ENCODE data around the gene KLHL29. TPM values are rescaled to one million over a fixed set of nuclear protein-coding genes. Genes with fewer than 3 reads are reported as not detected.

The KLHL29 gene
- total RNA-seq, 4 donors from 2014 or later, result 4.8 to 17.0 (median 10.5) TPM

- no peak overlapping the region for H3K4me3 ChIP-seq
- DNase-seq, result no peak
- no peak overlapping the region for H3K27ac ChIP-seq
- no peaks in the 10 kb centered on the region for H3K36me3 ChIP-seq
- TF ChIP-seq POLR2A (IDR thresholded peaks at IDR 0.05) (no peak), CTCF (IDR thresholded peaks at IDR 0.05) (no peak)
- no peaks in the 10 kb centered on the region for H3K4me1 ChIP-seq
- no peaks in the 10 kb centered on the region for H3K27me3 ChIP-seq
- intact Hi-C loops (cut with DNase I; ENCODE audit: low total_unique reads), result no loop called here
- no peaks in the 10 kb centered on the region for H3K9me3 ChIP-seq
Observed at GRCh38 chr2:23518481-23519333, 133.7 kb downstream of the KLHL29 start.

GRCh38 chr2:23519334-23519651 lies 134.3 kb downstream of the KLHL29 start:
- no peak for DNase-seq
- Histone ChIP-seq H3K4me3 (no peak overlapping the region), H3K27ac (no peak overlapping the region), H3K4me1 (peaks cover 0 to 5% of the 10 kb centered on the region in 2 donors), H3K27me3 (no peaks in the 10 kb centered on the region), H3K36me3 (no peaks in the 10 kb centered on the region), H3K9me3 (no peaks in the 10 kb centered on the region)
- TF ChIP-seq POLR2A (IDR thresholded peaks at IDR 0.05) (no peak), CTCF (IDR thresholded peaks at IDR 0.05) (no peak)
- intact Hi-C loops (cut with DNase I; ENCODE audit: low total_unique reads), result no loop called here

GRCh38 chr2:23520256-23520655 lies 135.3 kb downstream of the KLHL29 start:
- DNase-seq, result no peak
- intact Hi-C loops (cut with DNase I; ENCODE audit: low total_unique reads), result no loop called here

GRCh38 chr2:23521060-23521459 lies 136.1 kb downstream of the KLHL29 start:
- Histone ChIP-seq H3K4me1 (peaks cover 0 to 5% of the 10 kb centered on the region in 2 donors), H3K36me3 (no peaks in the 10 kb centered on the region), H3K27me3 (no peaks in the 10 kb centered on the region), H3K4me3 (no peak overlapping the region), H3K27ac (no peak overlapping the region), H3K9me3 (no peaks in the 10 kb centered on the region)
- no peak for DNase-seq
- intact Hi-C loops (cut with DNase I; ENCODE audit: low total_unique reads), result no loop called here
- TF ChIP-seq POLR2A (IDR thresholded peaks at IDR 0.05) (no peak), CTCF (IDR thresholded peaks at IDR 0.05) (no peak)

More at GRCh38 chr2:23520256-23520655, 135.3 kb downstream of the KLHL29 start:
- Histone ChIP-seq H3K27me3 (no peaks in the 10 kb centered on the region), H3K27ac (peak overlapping the region in 1 of 2 donors; percentile 51), H3K4me1 (peaks cover 0 to 5% of the 10 kb centered on the region in 2 donors), H3K36me3 (no peaks in the 10 kb centered on the region), H3K4me3 (no peak overlapping the region), H3K9me3 (no peaks in the 10 kb centered on the region)
- no peak for TF ChIP-seq POLR2A (IDR thresholded peaks at IDR 0.05)
- no peak for TF ChIP-seq CTCF (IDR thresholded peaks at IDR 0.05)

GRCh38 chr2:23522726-23523372 lies 137.9 kb downstream of the KLHL29 start:
- no peak for DNase-seq
- Histone ChIP-seq H3K36me3 (no peaks in the 10 kb centered on the region), H3K4me3 (no peak overlapping the region), H3K27me3 (no peaks in the 10 kb centered on the region), H3K9me3 (no peaks in the 10 kb centered on the region), H3K4me1 (peaks cover 0 to 5% of the 10 kb centered on the region in 2 donors), H3K27ac (peak overlapping the region; percentile 70 to 87)
- intact Hi-C loops (cut with DNase I; ENCODE audit: low total_unique reads), result no loop called here
- no peak for TF ChIP-seq CTCF (IDR thresholded peaks at IDR 0.05)
- TF ChIP-seq POLR2A (IDR thresholded peaks at IDR 0.05), result no peak
